ENCODE data around the gene CC2D2B.

- no peak for TF ChIP-seq CTCF (conservative IDR thresholded peaks at IDR 0.05)
- TF ChIP-seq EZH2 (IDR thresholded peaks at IDR 0.05; ENCODE audit: low read depth), result no peak
Observed at GRCh38 chr10:96047004-96047649, 139.4 kb downstream of the CC2D2B start.

All from PC-9 (cell line).